ENCODE data around the gene CACNA1C.
A peak's percentile ranks its signal among the peaks of the same experiment; 100 is the strongest.

The CACNA1C gene
- 0 to 15.2 (median 0.04) reads per million in 17 experiments for total RNA-seq

- DNase-seq: peak in 3 of 4 experiments; percentile 11 to 58 (median 21)
Measured at GRCh38 chr12:2052826-2053678, at the start of gene CACNA1C. TSS of gene CACNA1C (plus strand) at chr12:2052987. CDS start at chr12:2053563, 576 bp downstream.

DNA sequence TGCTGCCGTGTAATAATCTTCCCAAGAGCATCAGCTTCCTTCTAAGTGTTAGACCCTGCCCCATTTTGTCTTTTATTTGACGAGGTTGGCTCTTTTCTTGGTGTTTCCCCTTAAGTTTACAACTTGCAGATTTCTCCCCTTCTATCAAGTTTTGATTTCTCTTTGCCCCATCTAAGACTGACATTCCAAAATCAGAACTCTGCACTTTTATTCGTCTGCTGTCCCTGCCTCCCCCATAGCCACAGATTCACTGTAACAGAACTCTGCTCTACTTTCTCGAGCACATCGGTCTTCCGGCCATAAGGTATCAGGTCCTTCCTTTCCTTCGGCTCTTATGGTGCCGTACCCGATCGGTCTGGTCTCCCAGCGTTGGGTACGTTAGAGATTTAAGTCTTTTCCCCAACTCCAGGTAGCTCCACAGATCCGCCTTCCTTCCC is 49.1 kb upstream of the CACNA1C start:
- DNase-seq: peak in 3 of 4 experiments; percentile 5 to 29 (median 10)

GRCh38 chr12:2004113-2004929 is 48.5 kb upstream of the CACNA1C start, which contains the start of gene DCP1B:
TSS of gene DCP1B (minus strand) at chr12:2004457. CDS start at chr12:2004431, 26 bp downstream.
- peak; percentile 95 to 98 (median 96) for DNase-seq

GRCh38 chr12:2008677-2009076 is 44.1 kb upstream of the CACNA1C start:
- no peak for DNase-seq

GRCh38 chr12:2009623-2010022 is 43.2 kb upstream of the CACNA1C start:
- no peak for DNase-seq

GRCh38 chr12:2011643-2012607 is 40.9 kb upstream of the CACNA1C start:
- DNase-seq: no peak

GRCh38 chr12:2013086-2013485 is 39.7 kb upstream of the CACNA1C start:
- DNase-seq: no peak

GRCh38 chr12:2013527-2014223 is 39.1 kb upstream of the CACNA1C start:
- no peak for DNase-seq

DNA sequence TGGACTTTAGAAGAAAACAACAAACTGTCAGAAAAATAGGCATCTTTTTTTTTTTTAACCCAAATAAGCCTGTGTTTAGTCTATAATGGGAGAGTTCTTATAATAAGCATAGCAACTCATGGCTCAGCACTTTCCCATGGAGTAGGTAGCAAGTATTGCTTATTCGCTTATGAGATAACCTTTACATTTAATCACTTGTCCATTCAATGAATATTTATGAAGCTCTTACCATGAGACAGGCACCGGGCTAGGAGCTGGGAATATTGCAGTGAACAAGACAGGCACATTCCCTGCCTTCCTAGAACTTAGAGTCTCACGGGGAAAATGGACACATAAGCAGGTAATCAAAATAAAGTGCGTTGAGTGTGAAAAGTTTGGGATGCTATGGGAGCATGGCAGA is 38.6 kb upstream of the CACNA1C start:
- DNase-seq: no peak

DNA sequence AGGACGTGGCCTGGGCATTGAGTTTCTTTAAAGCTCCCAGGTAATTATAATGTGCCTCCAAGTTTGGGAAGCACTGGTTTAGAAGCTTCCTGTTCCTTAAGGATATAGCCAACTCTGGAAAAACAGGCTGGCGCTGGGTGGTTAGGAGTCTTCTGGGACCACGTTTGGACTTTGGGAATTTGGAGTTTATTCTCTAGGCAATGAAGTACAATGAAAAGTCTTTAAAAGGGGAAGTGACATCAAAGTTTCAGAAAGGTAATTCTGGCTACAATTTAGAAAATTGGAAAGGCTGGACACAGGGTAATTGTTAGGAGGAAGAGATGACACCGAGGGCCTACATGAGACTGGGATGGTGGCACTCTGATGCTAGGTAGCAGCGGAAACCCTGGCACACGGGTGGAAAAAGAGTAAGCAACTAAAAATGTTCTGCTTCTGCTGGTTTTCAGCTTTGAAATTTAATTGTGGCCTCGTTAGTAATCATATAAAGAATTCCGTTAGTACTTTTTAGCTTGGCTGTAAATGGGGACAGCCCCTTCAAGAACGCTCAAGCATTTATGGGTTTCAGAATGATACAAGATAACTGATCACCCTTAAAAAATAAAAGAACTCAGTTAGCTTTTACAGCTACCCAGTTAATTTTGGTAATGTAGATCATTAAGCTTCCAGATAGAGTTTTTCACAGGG is 35.8 kb upstream of the CACNA1C start:
- DNase-seq: no peak

DNA sequence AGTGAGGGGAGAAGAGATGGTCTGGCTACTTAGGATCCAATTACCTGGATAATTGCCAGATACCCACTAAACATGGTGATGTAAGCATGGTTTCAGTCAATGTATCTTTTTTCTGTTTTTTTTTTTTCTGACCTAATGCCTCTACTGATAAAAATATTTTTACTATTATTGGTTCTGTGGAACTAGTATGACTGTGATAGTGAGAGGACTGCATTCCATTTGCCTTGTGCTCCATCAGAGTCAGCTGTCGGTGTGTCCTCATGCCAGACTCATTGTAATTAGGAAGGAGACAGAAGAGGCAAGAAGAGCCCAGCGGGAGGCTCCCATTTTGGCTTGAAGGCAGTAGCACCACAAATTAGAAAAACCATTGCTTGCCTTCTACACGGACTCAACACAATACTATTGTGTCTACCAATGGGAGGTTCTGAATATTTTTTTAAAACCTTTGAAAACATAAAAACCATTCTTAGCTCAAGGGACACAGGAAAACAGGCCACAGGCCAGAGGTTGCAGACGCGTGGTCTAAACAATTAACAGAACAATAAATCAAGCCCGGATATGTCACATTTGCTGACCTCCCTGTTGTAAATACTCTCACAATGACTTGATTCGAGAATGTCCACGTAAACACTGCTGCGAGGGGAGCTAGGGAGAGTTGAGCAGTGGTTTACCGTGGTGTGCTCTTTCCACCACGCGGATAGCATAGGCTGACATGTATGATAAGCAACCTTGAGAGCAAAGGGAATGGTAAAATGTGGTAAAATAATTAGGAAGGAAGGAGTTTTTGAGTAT is 35.0 kb upstream of the CACNA1C start:
- DNase-seq: no peak

DNA sequence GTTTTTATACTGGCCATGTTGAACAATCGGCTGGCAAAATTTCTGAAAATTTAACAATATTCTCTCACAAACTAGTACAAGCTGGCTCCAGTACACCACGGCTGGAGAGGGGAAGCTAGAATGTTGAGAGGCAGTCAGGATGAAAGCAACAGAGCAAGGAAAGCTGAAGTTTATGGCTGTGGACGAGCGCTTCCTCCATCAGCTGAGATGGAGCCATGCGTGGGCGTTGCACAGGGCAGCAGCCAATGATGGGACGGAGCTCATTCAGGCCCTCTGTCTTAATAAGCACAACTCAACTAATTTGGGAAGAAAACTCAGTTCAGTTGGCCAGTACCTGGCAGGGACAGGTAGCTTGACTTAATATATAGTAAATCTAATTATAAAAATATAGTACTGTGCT is 34.4 kb upstream of the CACNA1C start:
- DNase-seq: peak in 2 of 4 experiments; percentile 23 to 29

DNA sequence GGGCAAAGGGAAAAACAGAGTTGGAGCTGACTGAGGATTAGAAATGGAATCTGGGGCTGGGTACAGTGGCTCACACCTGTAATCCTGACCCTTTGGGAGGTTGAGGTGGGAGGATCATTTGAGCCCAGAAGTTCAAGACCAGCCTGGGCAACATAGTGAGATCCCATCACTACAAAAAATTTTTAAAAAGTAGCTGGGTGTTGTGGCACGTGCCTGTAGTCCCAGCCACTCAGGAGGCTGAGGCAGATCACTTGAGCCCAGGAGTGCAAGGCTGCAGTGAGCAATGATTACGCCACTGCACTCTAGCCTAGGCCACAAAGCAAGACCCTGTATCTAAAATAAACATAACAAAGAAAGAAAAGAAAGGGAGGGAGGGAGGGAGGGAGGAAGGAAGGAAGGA is 33.7 kb upstream of the CACNA1C start:
- no peak for DNase-seq

DNA sequence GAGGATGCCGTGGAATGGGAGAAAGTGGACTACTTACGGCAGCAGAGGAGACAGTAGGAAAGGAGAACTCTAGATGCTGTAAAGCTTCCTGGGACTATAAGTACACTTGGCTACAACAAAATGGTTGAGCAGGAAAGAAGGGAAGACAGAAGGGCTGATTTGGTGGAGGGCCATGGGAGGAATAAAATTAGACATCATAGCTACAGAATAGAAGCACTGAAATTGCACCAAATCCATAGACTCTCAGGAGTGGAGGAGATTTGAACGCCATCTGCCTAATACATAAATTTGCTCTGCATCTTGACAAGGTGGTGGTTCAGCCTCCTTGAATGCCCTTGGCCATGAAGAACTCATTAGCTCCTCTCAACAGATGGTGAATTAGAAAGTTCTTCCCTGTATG is 32.3 kb upstream of the CACNA1C start:
- DNase-seq: no peak

- no peak for DNase-seq
Measured at GRCh38 chr12:2023365-2023764, 29.4 kb upstream of the CACNA1C start.

DNA sequence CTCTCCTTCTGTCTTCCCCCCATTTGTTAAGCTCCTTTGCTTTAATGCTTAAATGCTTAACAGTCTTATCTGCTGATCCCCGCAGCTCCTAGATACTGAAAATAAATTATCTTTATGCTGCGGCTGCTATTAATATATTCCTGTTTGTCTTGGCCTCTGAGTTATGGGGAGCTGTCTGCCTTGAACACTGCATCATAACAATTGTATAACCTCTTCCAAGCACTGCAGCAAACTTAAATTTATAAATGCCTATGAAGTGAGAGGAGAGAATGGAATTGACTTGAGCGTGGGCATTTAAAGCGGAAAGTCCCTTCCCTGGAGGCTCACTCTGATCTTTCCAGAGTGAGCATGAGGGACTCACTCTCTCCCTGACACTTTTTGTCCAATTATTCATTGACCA is 25.4 kb upstream of the CACNA1C start:
- no peak for DNase-seq

GRCh38 chr12:2029851-2030250 is 22.9 kb upstream of the CACNA1C start:
- no peak for DNase-seq

DNA sequence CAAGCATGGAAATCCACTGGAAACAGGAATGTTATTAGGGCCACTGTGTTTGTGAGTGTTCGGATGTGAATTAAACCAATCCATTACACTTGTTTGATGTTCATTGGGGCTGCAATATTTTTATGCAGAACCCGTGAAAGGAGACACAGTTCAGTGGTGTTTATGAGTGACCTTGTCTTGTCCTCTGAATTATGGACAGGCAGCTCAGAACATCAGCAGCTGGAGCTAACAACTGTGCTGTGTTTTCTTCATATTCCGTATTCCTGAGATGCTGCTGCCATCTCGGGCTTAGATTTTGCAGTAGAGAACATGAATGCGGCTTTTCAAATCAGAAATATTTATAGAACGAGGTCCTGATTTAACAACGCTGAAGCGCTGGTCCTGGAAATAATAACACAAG is 20.3 kb upstream of the CACNA1C start:
- DNase-seq: no peak

DNA sequence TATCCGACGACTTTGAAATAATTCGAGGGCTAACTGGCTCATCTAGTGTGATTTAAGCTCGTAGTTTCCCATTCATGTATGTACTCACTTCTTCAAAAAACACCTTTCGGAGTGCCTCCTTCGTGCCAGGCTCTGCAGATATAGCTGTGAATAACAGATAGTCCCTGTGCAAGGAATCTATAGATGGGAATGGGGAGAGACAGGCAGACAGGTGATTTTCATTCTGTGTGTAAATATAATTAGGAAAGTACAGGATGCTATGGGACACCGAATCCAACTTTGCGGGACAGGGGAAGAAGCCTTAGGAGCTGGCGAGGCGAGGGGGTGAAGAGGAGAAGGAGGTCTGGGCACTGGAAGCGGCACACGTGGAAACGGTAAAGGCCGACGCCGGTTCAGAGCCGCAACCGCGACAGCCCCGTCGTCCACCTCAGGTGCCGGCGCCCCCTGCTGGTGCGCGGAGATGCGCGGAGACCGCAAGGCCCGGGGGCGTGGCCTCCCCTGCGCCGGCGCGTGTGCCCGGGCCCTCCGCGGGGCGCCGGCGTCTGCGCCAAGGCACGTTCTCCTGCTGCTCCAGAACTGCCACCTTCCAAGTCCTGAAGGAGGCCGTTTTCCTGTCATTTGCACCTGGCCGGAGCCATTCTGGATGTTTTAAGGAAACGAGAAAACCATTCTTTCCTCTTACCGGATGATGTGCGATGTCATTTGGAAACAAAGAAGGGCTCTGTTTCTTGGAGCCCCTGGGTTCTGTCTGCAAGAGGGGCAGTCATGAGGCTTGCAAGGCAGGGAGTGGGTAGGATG is 18.0 kb upstream of the CACNA1C start:
- DNase-seq: peak; percentile 83 to 96 (median 92)
